ENCODE measurements around the gene KIF17. TPM values are rescaled to one million over a fixed set of nuclear protein-coding genes. Genes with fewer than 3 reads are reported as not detected.

Gene KIF17
- total RNA-seq, 1 donor from 2014 or later = 2.2 TPM

DNA sequence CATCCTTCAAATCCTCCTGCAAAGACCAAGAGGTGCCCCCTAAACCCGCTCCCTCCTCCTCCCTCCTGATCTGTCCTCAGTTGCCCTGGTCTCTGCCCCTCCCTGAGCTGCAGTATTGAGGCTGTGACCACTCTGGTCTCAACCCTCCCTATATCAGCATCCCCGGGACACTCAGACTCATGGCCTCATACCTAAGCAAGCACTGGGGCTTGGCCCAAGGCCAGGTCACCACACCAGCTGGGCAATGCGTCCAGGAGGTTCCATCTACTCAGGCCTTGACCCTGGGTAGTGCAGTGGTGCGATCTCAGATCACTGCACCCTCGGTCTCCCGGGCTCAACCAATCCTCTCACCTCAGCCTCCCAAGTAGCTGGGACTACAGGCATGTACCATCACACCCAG, 9.8 kb downstream of the KIF17 start:
- Histone ChIP-seq H2AFZ (ENCODE audit: low read depth, low read length) (no peak overlapping the region), H3K4me2 (ENCODE audit: low read length) (no peak overlapping the region), H3K27me3 (ENCODE audit: insufficient read depth, low read length) (no peaks in the 10 kb centered on the region), H3K79me2 (ENCODE audit: insufficient read depth, low read length) (no peaks in the 10 kb centered on the region), H3K27ac (ENCODE audit: low read depth, low read length) (no peak overlapping the region), H3K4me1 (ENCODE audit: insufficient read depth, low read length) (no peaks in the 10 kb centered on the region), H3K4me3 (ENCODE audit: insufficient read depth, low read depth, low read length) (no peak overlapping the region), H3K9ac (ENCODE audit: low read length) (no peak overlapping the region), H4K20me1 (ENCODE audit: insufficient read depth, low read length) (no peaks in the 10 kb centered on the region), H3K9me3 (ENCODE audit: insufficient read depth, low read depth, low read length) (peaks cover 4% of the 10 kb centered on the region), H3K36me3 (ENCODE audit: insufficient read depth, low read length) (no peaks in the 10 kb centered on the region)
- FAIRE-seq = no peak
- H3K9me3 Mint-ChIP-seq (ENCODE audit: unreplicated experiment) = no peaks in the 10 kb centered on the region
- H3K4me3 Mint-ChIP-seq (ENCODE audit: unreplicated experiment) = no peak overlapping the region
- DNase-seq (ENCODE audit: low read depth) = no peak
- H3K27me3 Mint-ChIP-seq (ENCODE audit: low read depth, unreplicated experiment) = no peaks in the 10 kb centered on the region
- H3K36me3 Mint-ChIP-seq (ENCODE audit: low read depth, unreplicated experiment) = peaks cover 6% of the 10 kb centered on the region
- TF ChIP-seq EZH2 (IDR thresholded peaks at IDR 0.05; ENCODE audit: insufficient read depth, low read length) = no peak
- TF ChIP-seq CTCF (IDR thresholded peaks at IDR 0.05; ENCODE audit: insufficient read depth, low read depth, low read length) = no peak
- H3K4me1 Mint-ChIP-seq (ENCODE audit: low read depth, unreplicated experiment) = peaks cover 8% of the 10 kb centered on the region
- H3K27ac Mint-ChIP-seq (ENCODE audit: unreplicated experiment) = no peak overlapping the region

GRCh38 chr1:20706841-20707240, 11.0 kb downstream of the KIF17 start:
- no peak overlapping the region for H3K27ac ChIP-seq (ENCODE audit: low read depth, low read length)
- Mint-ChIP-seq H3K27me3 (ENCODE audit: low read depth, unreplicated experiment) (no peaks in the 10 kb centered on the region), H3K27ac (ENCODE audit: unreplicated experiment) (no peak overlapping the region), H3K4me1 (ENCODE audit: low read depth, unreplicated experiment) (peaks cover 8% of the 10 kb centered on the region), H3K4me3 (ENCODE audit: unreplicated experiment) (no peak overlapping the region), H3K9me3 (ENCODE audit: unreplicated experiment) (no peaks in the 10 kb centered on the region), H3K36me3 (ENCODE audit: low read depth, unreplicated experiment) (peaks cover 6% of the 10 kb centered on the region)
- H3K4me1 ChIP-seq (ENCODE audit: insufficient read depth, low read length) = no peaks in the 10 kb centered on the region
- no peak overlapping the region for H3K4me2 ChIP-seq (ENCODE audit: low read length)
- no peak overlapping the region for H3K9ac ChIP-seq (ENCODE audit: low read length)
- H2AFZ ChIP-seq (ENCODE audit: low read depth, low read length) = no peak overlapping the region
- peaks cover 4% of the 10 kb centered on the region for H3K9me3 ChIP-seq (ENCODE audit: insufficient read depth, low read depth, low read length)
- no peaks in the 10 kb centered on the region for H3K27me3 ChIP-seq (ENCODE audit: insufficient read depth, low read length)
- H4K20me1 ChIP-seq (ENCODE audit: insufficient read depth, low read length) = no peaks in the 10 kb centered on the region
- no peak for FAIRE-seq
- no peak for DNase-seq (ENCODE audit: low read depth)
- H3K79me2 ChIP-seq (ENCODE audit: insufficient read depth, low read length) = no peaks in the 10 kb centered on the region
- H3K4me3 ChIP-seq (ENCODE audit: insufficient read depth, low read depth, low read length) = no peak overlapping the region
- TF ChIP-seq CTCF (IDR thresholded peaks at IDR 0.05; ENCODE audit: insufficient read depth, low read depth, low read length) (no peak), EZH2 (IDR thresholded peaks at IDR 0.05; ENCODE audit: insufficient read depth, low read length) (no peak)
- no peaks in the 10 kb centered on the region for H3K36me3 ChIP-seq (ENCODE audit: insufficient read depth, low read length)

DNA sequence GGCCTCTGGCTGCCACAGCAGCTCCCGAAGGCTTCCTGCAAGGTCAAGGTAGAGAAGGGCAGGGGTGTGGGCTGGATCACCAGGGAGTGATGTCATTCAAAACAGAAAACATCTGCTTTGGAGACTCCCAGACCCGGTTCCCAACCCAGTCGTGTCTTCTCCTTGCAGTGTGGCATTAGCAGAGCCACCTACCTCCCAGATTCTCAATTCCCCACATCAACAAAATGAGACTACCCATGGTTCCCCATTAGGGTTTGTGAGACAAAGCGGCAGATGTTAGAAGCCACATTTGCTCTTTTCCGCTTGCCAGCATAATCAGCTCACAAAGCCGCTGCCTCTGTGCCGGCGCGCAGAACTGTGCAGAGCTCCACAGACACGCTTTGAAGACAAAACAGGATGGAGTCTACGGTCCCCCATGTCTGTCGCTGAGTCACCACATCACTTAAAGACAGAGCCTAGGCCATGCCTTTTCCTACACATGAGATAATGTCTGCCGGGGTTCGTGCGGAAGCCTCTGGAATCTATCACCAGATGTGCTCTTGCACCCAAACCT, 12.5 kb downstream of the KIF17 start:
- no peak overlapping the region for H3K4me3 ChIP-seq (ENCODE audit: insufficient read depth, low read depth, low read length)
- H3K4me1 Mint-ChIP-seq (ENCODE audit: low read depth, unreplicated experiment) = peaks cover 14% of the 10 kb centered on the region
- no peaks in the 10 kb centered on the region for H3K36me3 ChIP-seq (ENCODE audit: insufficient read depth, low read length)
- no peaks in the 10 kb centered on the region for H3K79me2 ChIP-seq (ENCODE audit: insufficient read depth, low read length)
- no peak overlapping the region for H3K4me3 Mint-ChIP-seq (ENCODE audit: unreplicated experiment)
- no peak for TF ChIP-seq EZH2 (IDR thresholded peaks at IDR 0.05; ENCODE audit: insufficient read depth, low read length)
- TF ChIP-seq CTCF (IDR thresholded peaks at IDR 0.05; ENCODE audit: insufficient read depth, low read depth, low read length) = no peak
- no peaks in the 10 kb centered on the region for H4K20me1 ChIP-seq (ENCODE audit: insufficient read depth, low read length)
- no peaks in the 10 kb centered on the region for H3K9me3 Mint-ChIP-seq (ENCODE audit: unreplicated experiment)
- H3K9me3 ChIP-seq (ENCODE audit: insufficient read depth, low read depth, low read length) = peaks cover 4% of the 10 kb centered on the region
- peak overlapping the region; percentile 66 for H3K27ac Mint-ChIP-seq (ENCODE audit: unreplicated experiment)
- H3K4me2 ChIP-seq (ENCODE audit: low read length) = peak overlapping the region; percentile 13
- H3K27me3 Mint-ChIP-seq (ENCODE audit: low read depth, unreplicated experiment) = peaks cover 2% of the 10 kb centered on the region
- H3K9ac ChIP-seq (ENCODE audit: low read length) = no peak overlapping the region
- H3K36me3 Mint-ChIP-seq (ENCODE audit: low read depth, unreplicated experiment) = peaks cover 6% of the 10 kb centered on the region
- FAIRE-seq = no peak
- no peaks in the 10 kb centered on the region for H3K4me1 ChIP-seq (ENCODE audit: insufficient read depth, low read length)
- DNase-seq (ENCODE audit: low read depth) = no peak
- no peaks in the 10 kb centered on the region for H3K27me3 ChIP-seq (ENCODE audit: insufficient read depth, low read length)
- H3K27ac ChIP-seq (ENCODE audit: low read depth, low read length) = no peak overlapping the region
- H2AFZ ChIP-seq (ENCODE audit: low read depth, low read length) = peak overlapping the region; percentile 19
